ENCODE results near the gene PIK3R6. TPM values are rescaled to one million over a fixed set of nuclear protein-coding genes. Genes with fewer than 3 reads are reported as not detected.

PIK3R6 gene
- total and polyA plus RNA-seq, 10 of the 15 experiments (the other 5 are each of a cell fraction or from before 2014, with no cell fraction given): 6.7 to 146 (median 68.2) TPM

DNA sequence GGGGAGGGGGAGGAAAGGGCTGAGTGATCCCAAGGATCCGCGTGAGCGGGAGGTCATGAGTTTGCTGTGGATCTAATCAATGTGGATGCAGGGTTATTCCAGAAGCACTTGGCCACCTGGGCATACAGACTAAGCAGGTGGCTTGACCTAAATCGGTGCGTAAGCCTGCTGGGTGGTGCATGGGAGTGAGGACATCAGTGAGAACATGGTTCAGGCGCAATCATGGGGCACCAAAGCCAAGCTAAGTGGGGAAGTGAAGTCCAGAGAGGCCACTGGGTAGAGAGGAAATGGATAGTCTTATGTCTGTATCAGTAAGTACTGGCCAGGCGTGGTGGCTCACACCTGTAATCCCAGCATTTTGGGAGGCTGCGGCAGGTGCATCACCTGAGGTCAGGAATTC is 49.4 kb downstream of the PIK3R6 start:
- ChIA-PET RAD21 (ENCODE audit: unreplicated experiment) (no interaction called here), CTCF (no interaction called here), POLR2A (interaction anchor here (1.0 to 1.8 kb wide), 2 partner anchors 8 to 11 kb away, joined by 3 to 4 read pairs; no protein-coding TSS in a partner anchor), SMC1A (ENCODE audit: uncharacterized antibody, unreplicated experiment) (interaction anchor here (1.4 kb wide), 1 partner anchor 12 kb away, joined by 3 read pairs; no protein-coding TSS in a partner anchor)
- in situ Hi-C loops (cut with MboI) (no loop called here), intact Hi-C loops (cut with micrococcal nuclease; ENCODE audit: unreplicated experiment) (no loop called here)
- Histone ChIP-seq H3K27ac (ENCODE audit: control insufficient read depth, insufficient read depth) (no peak overlapping the region), H3K79me2 (ENCODE audit: control insufficient read depth, insufficient read depth, low read length) (no peaks in the 10 kb centered on the region; the same call in 1 of the 2 replicates), H4K20me1 (ENCODE audit: control insufficient read depth, insufficient read depth) (no peaks in the 10 kb centered on the region), H3K9ac (ENCODE audit: control insufficient read depth, insufficient read depth, low read length) (no peak overlapping the region), H3K27me3 (replicated peaks in 1 of 2; ENCODE audit: control insufficient read depth in 2 of 2, insufficient read depth in 2 of 2, low read length in 1 of 2) (no peaks in the 10 kb centered on the region), H3K4me3 (no peak overlapping the region), H2AFZ (ENCODE audit: control insufficient read depth, low read depth, low read length) (no peak overlapping the region), H3K4me1 (ENCODE audit: control insufficient read depth, insufficient read depth, low read length) (no peaks in the 10 kb centered on the region), H3K36me3 (ENCODE audit: control insufficient read depth in 2 of 2, insufficient read depth in 2 of 2, low read length in 1 of 2) (peaks cover 12 to 66% of the 10 kb centered on the region in 2 experiments), H3K4me2 (ENCODE audit: control insufficient read depth, insufficient read depth) (no peak overlapping the region), H3K9me3 (replicated peaks; ENCODE audit: control insufficient read depth, insufficient read depth, low read length) (peaks cover 11% of the 10 kb centered on the region)
- no TSS peak for BruUV-seq (replicated peaks)
- ATAC-seq (no peak), FAIRE-seq (no peak), DNase-seq (ENCODE audit: low read depth, low spot score) (no peak)
- no peak for TF ChIP-seq ZNF622 (IDR thresholded peaks at IDR 0.05)
- TF ChIP-seq CHD2 (IDR thresholded peaks at IDR 0.05; ENCODE audit: borderline replicate concordance, low read depth, low read length): no peak
- TF ChIP-seq POLR2A (IDR thresholded peaks at IDR 0.05; ENCODE audit: low read depth, low read length): peak; percentile 47
- 0 out of 2 replicates have a peak, but pooled peaks have one; percentile 4 for TF ChIP-seq POLR2AphosphoS2 (IDR thresholded peaks at IDR 0.05; ENCODE audit: low read depth, low read length)
- TF ChIP-seq SMAD5 (IDR thresholded peaks at IDR 0.05; ENCODE audit: low read depth): peak; percentile 24; the same call in 1 of the 2 replicates
- peak; percentile 47; the same call in 1 of the 2 replicates for TF ChIP-seq POLR2AphosphoS5 (IDR thresholded peaks at IDR 0.05; ENCODE audit: low read length)
- no peak for TF ChIP-seq ETV6 (conservative IDR thresholded peaks at IDR 0.05 in 1 of 2, IDR thresholded peaks at IDR 0.05 in 1 of 2; ENCODE audit: borderline replicate concordance in 1 of 2, low read depth in 1 of 2)
- WGBS (ENCODE audit: insufficient coverage, insufficient replicate concordance, low lambda C conversion rate, missing lambda C conversion rate): 93% methylated on average over 8 of the region's 8 CpGs

All from GM12878 (cell line).